ENCODE data around the gene PERM1. TPM values are rescaled to one million over a fixed set of nuclear protein-coding genes. Genes with fewer than 3 reads are reported as not detected.
"Not testable (repeated sequence)": the region's sequence is repeated elsewhere in the genome, so short reads cannot be mapped to it uniquely, and the experiment has no call there.

The PERM1 gene
- total RNA-seq = under 0.01 TPM in 1 of 2 replicates, not detected in the other

- Histone ChIP-seq H3K36me3 (ENCODE audit: control insufficient read depth, insufficient read depth, low read length) (no peaks in the 10 kb centered on the region), H3K27me3 (ENCODE audit: control insufficient read depth, insufficient read depth, low read length) (peaks cover 13% of the 10 kb centered on the region), H3K4me3 (ENCODE audit: low read depth, low read length) (no peak within 1 kb of the TSS)
- DNase-seq (ENCODE audit: low read depth) = no peak
- TF ChIP-seq CTCF (IDR thresholded peaks at IDR 0.05; ENCODE audit: insufficient read depth, low read length, severe bottlenecking) = no peak
- FAIRE-seq = no peak
These were observed at the start of gene PERM1 for GRCh38 chr1:981955-982558. TSS of gene PERM1 (minus strand) at chr1:982093. CDS start at chr1:981029, 1,064 bp downstream.

- FAIRE-seq = peak; percentile 97
- peaks cover 26% of the 10 kb centered on the region for H3K36me3 ChIP-seq (ENCODE audit: control insufficient read depth, insufficient read depth, low read length)
These were observed 49.2 kb upstream of the PERM1 start for GRCh38 chr1:1030867-1031658.

GRCh38 chr1:1027791-1028190 lies 45.9 kb upstream of the PERM1 start:
- DNase-seq (ENCODE audit: low read depth) (no peak), FAIRE-seq (no peak)
- Histone ChIP-seq H3K27me3 (ENCODE audit: control insufficient read depth, insufficient read depth, low read length) (no peaks in the 10 kb centered on the region), H3K36me3 (ENCODE audit: control insufficient read depth, insufficient read depth, low read length) (peaks cover 28% of the 10 kb centered on the region), H3K4me3 (ENCODE audit: low read depth, low read length) (no peak overlapping the region)
- TF ChIP-seq CTCF (IDR thresholded peaks at IDR 0.05; ENCODE audit: insufficient read depth, low read length, severe bottlenecking) = no peak

More at GRCh38 chr1:1030867-1031658, 49.2 kb upstream of the PERM1 start:
- not testable (repeated sequence) for H3K4me3 ChIP-seq (ENCODE audit: low read depth, low read length); H3K27me3 ChIP-seq (ENCODE audit: control insufficient read depth, insufficient read depth, low read length); DNase-seq (ENCODE audit: low read depth)

- H3K4me3 ChIP-seq (ENCODE audit: low read depth, low read length) = no peak overlapping the region
- TF ChIP-seq CTCF (IDR thresholded peaks at IDR 0.05; ENCODE audit: insufficient read depth, low read length, severe bottlenecking) = no peak
- FAIRE-seq (no peak), DNase-seq (ENCODE audit: low read depth) (no peak)
- H3K36me3 ChIP-seq (ENCODE audit: control insufficient read depth, insufficient read depth, low read length) = peaks cover 33% of the 10 kb centered on the region
- no peaks in the 10 kb centered on the region for H3K27me3 ChIP-seq (ENCODE audit: control insufficient read depth, insufficient read depth, low read length)
These were observed 44.9 kb upstream of the PERM1 start for GRCh38 chr1:1026599-1027413.

GRCh38 chr1:1025730-1026129 lies 43.8 kb upstream of the PERM1 start:
- FAIRE-seq = no peak
- Histone ChIP-seq H3K27me3 (ENCODE audit: control insufficient read depth, insufficient read depth, low read length) (no peaks in the 10 kb centered on the region), H3K36me3 (ENCODE audit: control insufficient read depth, insufficient read depth, low read length) (peaks cover 33% of the 10 kb centered on the region), H3K4me3 (ENCODE audit: low read depth, low read length) (no peak overlapping the region)
- TF ChIP-seq CTCF (IDR thresholded peaks at IDR 0.05; ENCODE audit: insufficient read depth, low read length, severe bottlenecking) = no peak
- no peak for DNase-seq (ENCODE audit: low read depth)

Measured in bronchial epithelial cell (primary cell).